PFSK-1 (cell line): ENCODE results near the gene USP13.

ENCODE experiments used
- POLR2AphosphoS5 ChIP-seq: IDR thresholded peaks from 2 replicates; pipeline ENCODE4 v1.6.1; 2012; ENCODE audit warnings: low read depth, mild to moderate bottlenecking, control low read depth, low read length, moderate library complexity
- SIN3A ChIP-seq: IDR thresholded peaks from 2 replicates; pipeline ENCODE4 v1.6.1; 2012; ENCODE audit warnings: mild to moderate bottlenecking, low read length, moderate library complexity, borderline replicate concordance; ENCODE audit not compliant: insufficient read depth

DNA sequence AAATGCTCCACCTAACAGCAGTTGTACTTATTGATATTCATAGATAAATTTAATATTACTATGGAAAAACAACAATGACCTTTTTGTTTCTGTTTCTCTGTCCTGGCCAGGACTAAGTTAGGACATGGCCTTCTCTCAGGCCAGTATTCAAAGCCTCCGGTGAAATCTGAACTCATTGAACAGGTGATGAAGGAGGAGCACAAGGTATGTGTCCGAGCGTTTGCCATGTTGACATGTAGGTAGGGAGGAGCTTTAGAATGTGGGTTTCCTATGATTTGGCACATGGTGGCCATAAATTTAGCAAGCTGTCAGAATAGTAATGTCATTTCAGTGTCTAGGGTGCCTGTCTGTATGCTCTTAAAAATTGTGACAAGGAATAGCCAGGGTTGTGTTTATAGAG lies 77.7 kb downstream of the USP13 start:
- no peak for TF ChIP-seq POLR2AphosphoS5
- no peak for TF ChIP-seq SIN3A
